HG03045 (cell line): ENCODE measurements around the gene ITGAV.

Source experiments
- ATAC-seq: cut with Tn5 transposase; IDR thresholded peaks from one replicate; pipeline ENCODE4 v1.9.1; 2021; ENCODE audit warnings: mild to moderate bottlenecking, moderate library complexity; ENCODE audit not compliant: unreplicated experiment

Gene ITGAV

DNA sequence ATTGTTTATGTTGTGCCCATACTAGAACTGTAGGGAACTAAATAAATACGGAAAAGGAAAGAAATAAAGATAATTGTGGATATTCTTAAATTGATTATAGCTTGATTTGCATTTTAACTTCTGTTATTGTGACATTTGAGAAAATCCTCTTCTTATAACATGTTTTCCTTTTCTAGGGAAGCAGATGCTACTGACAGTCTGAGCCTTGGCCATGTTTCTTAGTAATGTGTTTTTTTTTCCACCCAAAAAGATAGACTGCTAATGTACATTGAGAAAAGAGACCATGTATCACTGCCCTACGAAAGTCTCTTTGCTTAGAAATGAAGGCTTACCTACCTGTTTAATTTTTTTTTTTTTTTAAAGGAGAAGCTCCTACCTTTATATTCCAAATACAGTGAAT lies 22.2 kb downstream of the ITGAV start:
- ATAC-seq: no peak

DNA sequence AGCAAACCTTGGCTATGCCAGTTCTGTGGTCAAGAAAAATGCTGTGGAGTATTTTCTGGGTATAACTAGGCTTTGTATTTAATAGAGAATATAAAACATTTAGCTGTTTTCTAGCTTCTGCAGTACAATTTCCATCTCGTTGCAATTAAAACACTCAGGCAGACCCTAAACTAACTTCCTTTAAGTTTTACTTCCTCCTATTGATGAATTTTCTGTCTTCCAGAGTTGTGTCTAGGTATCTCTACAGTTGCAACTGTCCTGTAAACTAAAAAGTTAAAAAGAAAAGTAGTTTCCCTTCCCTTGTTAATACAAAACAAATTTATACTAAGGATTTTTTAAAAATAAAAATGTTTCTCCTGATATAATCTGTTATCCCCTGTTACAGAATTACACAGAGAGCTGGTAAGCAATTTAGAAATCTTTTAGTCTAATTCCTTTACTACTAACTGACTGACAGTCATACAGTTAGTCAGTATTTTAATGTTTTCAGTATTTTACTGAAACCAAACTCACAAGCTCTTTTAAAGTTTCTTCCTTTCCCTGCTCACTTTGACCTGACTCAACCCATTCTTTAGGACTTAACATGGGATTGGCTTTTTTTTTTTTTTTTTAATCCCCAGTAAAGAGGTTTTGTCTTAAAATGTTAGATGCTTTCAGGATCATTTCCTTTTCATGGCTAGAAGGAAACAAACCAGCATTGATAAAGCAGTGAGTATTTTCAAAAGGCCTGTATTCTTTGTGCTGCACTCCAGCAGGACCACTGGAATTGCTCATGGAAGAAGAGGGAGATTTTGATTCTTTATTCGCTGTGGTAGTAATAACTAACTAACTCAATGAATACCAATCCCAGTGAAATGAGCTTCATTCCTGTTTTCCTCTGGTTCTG lies 22.9 kb downstream of the ITGAV start:
- ATAC-seq: no peak

DNA sequence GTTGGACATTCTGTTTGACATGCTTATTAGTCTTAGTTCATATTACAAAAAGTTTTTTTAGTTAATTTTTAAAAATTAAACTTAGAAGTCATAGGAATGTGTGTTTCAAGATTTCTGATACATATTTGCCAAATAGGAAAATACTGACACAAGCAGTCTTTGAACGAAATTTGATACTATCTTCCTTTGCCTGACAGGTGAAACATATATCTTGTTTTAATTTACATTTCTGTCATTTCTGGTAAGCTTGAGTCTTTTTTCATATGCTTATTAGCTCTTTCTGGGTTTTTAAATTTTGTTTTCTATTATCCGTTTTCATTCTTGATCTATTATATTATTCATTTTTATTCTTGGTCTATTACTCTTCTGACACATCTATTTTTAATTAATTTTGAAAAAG lies 24.5 kb downstream of the ITGAV start:
- no peak for ATAC-seq

DNA sequence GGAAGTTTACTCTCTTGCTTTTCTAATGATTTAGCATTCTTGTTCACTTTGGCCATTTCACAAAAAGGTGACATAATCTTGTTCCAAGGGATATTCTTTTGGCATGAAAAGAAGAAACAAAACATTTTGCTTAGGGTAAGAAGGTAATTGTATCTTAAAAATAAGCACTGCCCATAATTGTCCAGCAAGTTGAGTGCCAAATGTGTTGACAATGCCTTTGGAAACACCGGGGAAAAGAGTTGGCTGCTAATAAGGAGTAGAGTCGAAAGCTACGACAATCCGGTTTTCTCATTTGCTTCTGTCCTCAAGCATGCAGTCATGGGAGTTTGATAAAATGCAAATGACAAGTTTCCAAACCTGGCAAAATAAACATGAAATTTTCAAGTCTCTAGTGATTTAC lies 27.3 kb downstream of the ITGAV start:
- no peak for ATAC-seq

DNA sequence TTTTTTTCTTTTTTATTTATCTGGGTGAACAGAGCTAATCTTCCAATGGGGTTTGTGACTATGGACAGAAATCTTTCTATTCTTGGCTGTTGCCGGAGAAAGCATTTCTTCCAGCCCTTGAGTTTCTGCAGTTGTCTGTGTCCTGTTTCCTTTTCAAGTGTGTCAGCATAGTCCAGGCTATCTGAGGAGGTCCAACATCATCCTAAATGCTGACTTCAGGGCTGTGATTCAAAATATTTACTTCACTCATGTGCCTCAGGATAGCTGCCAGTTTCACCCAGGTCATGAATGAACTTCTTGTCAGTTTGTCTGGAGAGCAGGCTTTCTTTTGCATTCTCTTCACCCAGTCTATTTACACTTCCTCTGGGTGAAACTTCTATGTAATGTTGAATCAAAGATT lies 27.9 kb downstream of the ITGAV start:
- no peak for ATAC-seq

DNA sequence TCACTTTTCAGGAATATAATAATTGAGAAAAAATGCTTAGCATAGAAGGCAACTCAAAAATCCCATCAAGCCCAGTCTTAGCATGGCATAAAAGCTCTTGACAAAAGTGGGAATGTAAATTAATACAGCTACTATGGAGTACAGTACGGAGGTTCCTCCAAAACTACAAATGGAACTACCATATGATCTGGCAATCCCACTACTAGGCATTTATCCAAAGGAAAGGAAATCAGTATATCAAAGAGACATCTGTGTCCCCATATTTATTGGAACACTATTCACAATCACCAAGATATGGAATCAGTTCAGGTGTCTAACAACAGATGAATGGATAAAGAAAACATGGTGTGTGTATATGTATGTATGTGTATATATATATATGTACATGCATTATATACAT lies 28.8 kb downstream of the ITGAV start:
- no peak for ATAC-seq

DNA sequence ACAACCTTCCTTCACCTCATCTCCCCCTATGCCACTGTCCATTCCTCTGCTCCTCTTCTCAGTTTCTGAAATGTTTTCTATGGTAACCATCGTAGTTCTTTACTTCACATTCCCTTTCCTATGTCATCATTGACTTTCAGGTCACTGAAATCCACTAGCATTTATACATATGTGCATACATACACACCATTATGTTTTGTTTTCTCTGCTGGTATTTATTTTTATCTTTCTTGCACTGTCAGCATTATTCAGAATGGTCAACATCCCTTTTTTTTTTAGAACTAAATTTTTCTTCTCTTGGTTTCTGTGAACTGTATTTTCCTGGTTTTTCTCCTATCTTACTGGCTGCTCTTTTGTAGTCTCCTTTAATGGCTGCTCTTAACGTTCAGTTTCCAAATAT lies 33.2 kb downstream of the ITGAV start:
- no peak for ATAC-seq

DNA sequence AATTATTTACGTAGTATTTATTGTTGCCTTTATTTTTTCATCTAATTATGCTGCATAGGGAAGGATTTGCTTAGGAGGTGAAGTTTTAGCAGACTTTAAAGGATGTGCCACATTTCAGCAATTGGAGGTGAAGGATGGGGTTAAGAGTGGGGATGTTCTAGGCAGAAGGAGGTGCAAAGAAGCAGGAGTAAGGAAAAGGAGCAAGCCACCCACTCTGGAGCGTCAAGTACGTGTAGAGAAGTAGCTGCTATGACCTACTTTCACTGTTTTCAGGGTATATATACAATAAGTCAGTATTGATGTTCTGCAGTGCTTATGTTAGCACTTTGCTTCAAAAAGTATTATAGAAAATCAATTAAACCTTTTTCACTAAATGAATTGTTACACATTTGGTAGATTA lies 34.4 kb downstream of the ITGAV start:
- no peak for ATAC-seq

DNA sequence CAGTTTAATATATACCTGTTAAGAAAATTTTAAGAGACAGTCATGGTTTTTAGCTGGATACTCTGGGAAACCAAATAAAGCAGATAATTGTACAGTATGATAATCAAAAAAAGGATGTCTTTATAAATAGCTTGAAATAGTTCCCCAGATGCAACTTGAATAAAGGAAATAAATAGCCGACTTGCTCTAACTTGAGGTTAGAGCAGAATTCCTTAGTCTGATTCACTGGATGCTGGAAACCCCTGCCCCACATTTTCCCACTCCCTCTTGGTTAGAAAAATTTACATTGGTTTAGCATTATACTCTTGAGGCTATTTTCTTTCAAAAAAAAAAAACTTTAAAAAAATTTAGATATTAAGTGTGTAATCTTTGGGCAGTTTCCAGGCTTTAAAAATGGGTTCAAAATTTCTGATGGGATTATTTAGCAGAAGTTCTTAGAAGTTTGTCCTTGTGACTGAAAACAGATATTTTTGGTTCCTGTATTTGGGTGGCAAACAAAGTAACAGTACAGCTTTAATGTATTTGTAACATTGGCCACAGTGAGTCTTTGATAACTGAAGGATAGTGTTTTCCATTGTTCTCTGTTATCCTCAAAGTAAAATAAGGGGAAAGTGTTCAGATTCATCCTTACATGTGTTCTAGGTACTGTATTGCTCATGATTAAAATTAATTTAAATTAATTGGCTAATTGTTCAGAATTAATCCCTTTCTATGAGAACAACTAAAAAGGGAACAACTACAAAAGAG lies 39.6 kb downstream of the ITGAV start:
- no peak for ATAC-seq

DNA sequence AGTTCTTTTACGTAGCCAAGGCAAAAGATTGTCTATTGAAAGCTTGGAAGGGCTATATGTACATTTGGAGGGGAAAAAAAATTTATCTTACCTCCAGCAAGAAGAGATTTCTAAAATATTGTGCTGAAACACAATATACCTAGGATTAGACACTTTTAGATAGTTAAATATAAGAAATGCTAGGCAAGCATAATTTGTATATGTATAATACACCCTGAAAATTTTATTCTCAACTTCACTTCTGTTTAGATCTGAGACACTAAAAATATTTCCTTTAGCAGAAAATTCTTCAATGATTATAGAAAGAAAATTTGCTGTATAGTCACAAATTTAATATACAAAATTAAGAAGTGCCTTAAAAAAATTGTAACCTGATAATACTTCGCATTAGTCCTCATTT lies 42.6 kb downstream of the ITGAV start:
- ATAC-seq: no peak

DNA sequence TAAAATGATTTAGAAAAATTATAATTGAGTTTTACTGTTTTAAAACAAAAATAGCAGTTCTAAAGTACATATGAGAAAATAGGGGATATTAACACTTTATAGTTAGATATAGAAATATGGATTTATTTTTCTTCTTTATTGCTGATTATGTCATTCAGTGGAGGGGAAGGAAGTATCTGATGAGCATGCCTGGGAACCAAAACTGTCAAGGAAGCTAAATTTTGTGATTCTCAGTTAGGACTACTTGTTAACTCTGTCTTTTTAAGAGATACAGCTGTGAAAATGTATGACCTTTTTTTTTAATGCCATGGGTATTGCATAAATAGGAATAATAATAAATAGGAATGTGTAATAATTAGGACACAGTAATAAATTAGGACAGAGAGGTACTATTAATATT lies 44.8 kb downstream of the ITGAV start:
- ATAC-seq: no peak

DNA sequence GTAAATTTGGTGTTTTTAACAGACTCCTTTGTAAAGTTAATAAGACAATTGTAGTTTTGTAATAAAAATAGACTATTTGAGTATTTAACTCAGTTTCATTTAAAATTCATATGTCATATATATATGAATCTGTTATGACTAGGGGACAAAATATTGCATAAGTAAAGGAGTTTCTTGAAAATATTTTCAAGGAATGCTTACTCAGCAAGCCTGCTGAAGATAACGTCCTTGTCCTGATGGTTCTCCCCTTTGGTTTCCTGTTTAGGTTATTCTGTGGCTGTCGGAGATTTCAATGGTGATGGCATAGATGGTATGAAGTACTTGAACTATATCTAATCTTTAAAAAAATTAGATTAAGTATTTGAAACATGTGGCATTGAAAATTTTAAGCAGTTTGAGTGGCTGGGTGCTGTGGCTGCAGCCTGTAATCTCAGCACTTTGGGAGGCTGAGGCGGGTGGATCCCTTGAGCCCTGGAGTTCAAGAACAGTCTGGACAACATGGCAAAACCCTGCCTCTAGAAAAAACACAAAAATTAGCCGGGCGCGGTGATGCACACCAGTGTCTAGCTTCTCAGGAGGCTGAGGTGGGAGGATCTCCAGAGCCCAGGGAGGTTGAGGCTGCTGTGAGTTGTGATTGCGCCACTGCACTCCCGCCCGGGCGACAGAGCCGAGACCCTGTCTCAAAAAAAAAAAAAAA lies 47.1 kb downstream of the ITGAV start:
- no peak for ATAC-seq

DNA sequence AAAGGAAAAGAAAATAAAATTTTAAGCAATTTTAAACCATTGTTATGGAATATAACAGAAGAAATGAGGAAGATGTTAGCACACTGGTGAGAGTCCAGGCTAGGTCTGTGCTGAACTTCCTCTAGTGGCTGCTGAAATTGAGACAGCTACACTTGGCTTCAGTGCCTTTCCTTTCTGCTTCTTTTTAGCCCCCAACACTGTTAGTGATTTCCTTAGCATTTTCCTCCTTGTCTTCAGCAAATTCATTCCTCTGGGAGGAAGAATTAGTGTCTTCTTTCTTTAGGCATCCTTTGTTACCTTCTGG lies 47.6 kb downstream of the ITGAV start:
- no peak for ATAC-seq

DNA sequence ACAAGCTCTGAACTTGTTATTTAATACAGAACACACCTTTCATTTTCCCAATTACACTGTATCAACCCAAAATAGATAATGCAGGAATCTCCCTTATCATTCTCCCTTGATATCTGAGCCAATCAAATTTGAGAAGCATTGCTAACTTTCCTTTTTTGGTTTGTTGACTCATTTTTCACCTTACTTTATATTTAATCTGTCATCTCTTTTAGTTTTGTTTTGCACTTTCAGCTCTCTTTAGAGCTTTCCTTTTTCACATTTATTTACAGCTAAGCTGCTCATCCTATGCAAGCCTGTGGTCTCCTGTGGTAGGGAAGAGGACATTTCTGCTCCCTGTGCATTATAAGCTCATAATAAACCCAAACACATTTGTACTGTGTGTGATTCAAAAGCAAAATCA lies 50.1 kb downstream of the ITGAV start:
- ATAC-seq: peak; percentile 43

DNA sequence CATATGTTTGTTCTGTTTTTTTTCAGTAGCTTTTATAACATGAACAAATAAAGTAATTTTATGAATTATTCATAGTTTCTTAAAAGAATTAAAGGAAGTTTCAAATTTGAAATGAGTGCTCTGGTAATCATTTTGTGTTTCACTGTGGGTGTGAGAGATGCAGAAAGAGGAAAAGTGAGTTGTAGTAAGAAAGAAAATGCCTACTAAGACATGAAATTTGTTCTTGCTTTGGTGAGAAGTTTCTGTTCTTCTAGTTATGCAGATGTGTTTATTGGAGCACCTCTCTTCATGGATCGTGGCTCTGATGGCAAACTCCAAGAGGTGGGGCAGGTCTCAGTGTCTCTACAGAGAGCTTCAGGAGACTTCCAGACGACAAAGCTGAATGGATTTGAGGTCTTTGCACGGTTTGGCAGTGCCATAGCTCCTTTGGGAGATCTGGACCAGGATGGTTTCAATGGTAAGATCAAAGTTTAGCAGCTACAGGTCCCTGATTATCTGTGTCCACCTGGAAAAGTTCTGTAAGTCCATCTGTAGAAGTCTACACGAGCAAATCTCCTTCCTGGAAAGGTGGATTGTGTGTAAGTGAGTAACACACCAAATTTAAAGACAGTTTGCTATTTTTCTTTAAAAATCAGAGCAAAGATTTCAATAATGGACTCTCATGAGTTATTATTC lies 51.4 kb downstream of the ITGAV start:
- peak; percentile 26 for ATAC-seq

DNA sequence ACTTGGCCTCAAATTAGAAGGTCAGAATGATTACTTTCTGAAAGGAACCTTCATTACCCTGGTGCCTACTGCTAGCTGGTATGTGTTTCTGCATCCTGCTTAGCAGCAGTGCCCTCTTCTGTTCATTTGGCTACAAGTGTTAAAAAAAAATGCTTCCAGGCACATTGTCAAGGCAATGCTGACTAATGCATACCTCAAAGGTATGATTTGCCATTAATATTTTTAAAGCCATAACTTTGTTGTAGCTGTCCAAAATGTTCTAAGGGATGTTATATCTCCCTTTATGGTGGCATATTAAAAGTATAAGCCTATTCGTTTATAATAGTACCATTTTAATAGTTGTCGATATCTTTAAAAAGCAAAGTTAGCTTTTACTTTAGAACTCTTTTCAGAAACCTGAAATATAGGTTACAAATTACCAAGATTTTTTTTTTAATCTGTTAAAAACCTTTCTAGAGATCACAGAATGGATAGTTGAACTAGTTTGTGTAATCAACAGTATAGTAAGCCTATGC lies 52.0 kb downstream of the ITGAV start:
- peak; percentile 78 for ATAC-seq

DNA sequence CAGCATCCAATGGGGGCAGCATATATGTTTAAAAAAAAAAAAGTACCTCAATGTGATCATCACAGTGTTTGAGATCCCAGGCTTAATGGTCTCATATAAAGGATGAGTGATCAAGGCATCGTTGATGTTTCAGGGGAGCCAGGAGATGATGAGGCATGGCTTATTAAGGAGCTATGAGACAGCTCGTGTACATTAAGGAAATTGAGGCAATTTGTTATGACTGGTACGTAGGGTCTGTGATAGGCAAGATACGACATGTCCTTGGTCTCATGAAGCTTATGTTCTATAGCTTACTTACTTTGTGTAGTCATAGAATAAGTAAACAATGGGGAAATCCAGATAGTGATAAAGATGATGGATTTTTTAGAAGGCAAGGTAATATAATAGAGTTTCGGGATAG lies 54.9 kb downstream of the ITGAV start:
- ATAC-seq: no peak

DNA sequence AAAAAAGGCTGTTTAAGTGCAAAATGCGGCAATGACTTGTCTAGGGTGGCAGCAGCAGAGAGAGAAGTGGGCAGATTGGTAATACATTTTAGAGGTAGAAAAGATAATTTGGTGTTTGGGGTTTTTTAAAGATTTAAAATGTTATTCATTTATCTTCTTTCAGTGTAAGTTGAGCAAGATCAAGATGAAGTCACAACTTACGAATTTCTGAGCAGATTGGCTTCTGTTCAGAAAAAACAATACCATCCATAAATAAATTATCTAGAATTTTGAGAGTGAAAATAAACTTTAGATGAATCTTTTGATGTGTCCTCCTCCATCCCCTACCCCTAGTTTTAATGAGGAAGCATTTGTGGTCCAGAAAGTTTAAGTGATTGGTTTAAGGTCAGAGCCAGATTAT lies 56.1 kb downstream of the ITGAV start:
- no peak for ATAC-seq

DNA sequence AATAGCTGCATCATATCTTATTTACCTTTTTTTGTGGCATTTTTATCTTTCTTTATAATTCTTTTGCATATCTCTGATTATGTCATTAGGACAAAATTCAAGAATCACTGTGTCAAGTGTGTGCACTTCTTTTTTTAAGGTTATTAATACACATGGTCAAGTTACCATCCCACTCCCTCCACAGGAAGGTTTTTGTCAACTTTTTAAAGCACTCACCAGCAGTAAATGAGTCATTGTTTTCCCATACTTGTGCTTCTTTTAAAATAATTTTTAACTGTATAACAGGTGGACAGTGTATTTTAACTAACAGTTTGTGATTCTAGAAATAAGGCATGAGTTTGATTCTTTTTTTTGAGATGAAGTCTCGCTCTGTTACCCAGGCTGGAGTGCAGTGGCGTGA lies 58.3 kb downstream of the ITGAV start:
- no peak for ATAC-seq

DNA sequence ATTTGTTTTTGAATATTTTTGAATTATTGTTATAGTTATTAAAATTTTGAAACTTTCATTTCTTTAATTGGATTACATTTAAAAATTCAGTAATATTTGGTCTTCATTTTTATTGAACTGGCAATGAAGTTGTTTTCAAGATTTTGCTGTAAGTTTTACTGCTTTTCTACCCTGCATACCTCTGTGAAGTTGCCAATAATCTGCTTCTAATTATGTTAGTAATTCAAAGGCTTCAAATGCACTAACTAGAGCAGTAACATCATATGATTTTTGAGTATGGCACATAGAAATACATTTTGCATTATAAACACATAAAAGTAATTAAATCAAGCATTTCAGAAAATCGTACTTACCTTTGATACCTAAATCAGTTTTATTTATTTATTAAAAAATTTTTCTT lies 63.7 kb downstream of the ITGAV start:
- no peak for ATAC-seq

DNA sequence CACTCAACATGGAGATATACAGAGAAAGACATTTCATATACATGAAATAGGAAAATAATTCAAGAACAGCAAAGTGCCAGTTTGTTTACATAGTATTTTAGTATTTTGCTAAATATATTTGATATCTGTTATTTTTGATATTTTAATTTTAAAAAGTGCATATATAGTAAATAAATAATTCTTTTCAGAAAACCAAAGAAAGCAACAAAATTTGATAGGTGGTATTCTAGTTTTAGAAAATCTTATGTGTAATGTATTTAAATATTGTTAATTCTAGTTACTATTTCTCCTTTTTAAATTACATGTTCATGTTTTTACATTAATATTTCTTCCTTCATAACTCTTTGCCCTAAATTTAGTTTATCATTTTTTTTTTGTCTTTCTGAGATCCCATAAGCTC lies 69.5 kb downstream of the ITGAV start:
- ATAC-seq: no peak
